GM12801 (cell line): ENCODE results near the gene SMOC1.

Experiments
- CTCF ChIP-seq: IDR thresholded peaks from one replicate; pipeline ENCODE4 v1.5.1; 2011; ENCODE audit warnings: control low read depth; ENCODE audit not compliant: insufficient read length; ENCODE audit errors: extremely low read depth

The SMOC1 gene

GRCh38 chr14:69879175-69880043 is at the start of gene SMOC1:
SMOC1 (plus strand) TSS chr14:69879416; CDS start chr14:69879679, 263 bp downstream.
- TF ChIP-seq CTCF: no peak

GRCh38 chr14:69838881-69839416 is 40.3 kb upstream of the SMOC1 start:
- no peak for TF ChIP-seq CTCF

GRCh38 chr14:69839661-69840060 is 39.6 kb upstream of the SMOC1 start:
- TF ChIP-seq CTCF: no peak

- TF ChIP-seq CTCF: no peak
These were observed 37.6 kb upstream of the SMOC1 start for GRCh38 chr14:69841656-69842055.

GRCh38 chr14:69842686-69843420 is 36.4 kb upstream of the SMOC1 start:
- TF ChIP-seq CTCF: no peak

- TF ChIP-seq CTCF: no peak
These were observed 35.0 kb upstream of the SMOC1 start for GRCh38 chr14:69844171-69844570.

GRCh38 chr14:69845050-69845581 is 34.1 kb upstream of the SMOC1 start:
- no peak for TF ChIP-seq CTCF
